Measurements from ENCODE around the gene NFYC. TPM values are rescaled to one million over a fixed set of nuclear protein-coding genes. Genes with fewer than 3 reads are reported as not detected.

NFYC gene
- total RNA-seq, 4 donors from 2014 or later = 30.2 to 45.6 (median 43.2) TPM

- TF ChIP-seq, protein P1, sequence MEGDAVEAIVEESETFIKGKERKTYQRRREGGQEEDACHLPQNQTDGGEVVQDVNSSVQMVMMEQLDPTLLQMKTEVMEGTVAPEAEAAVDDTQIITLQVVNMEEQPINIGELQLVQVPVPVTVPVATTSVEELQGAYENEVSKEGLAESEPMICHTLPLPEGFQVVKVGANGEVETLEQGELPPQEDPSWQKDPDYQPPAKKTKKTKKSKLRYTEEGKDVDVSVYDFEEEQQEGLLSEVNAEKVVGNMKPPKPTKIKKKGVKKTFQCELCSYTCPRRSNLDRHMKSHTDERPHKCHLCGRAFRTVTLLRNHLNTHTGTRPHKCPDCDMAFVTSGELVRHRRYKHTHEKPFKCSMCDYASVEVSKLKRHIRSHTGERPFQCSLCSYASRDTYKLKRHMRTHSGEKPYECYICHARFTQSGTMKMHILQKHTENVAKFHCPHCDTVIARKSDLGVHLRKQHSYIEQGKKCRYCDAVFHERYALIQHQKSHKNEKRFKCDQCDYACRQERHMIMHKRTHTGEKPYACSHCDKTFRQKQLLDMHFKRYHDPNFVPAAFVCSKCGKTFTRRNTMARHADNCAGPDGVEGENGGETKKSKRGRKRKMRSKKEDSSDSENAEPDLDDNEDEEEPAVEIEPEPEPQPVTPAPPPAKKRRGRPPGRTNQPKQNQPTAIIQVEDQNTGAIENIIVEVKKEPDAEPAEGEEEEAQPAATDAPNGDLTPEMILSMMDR (IDR thresholded peaks at IDR 0.05; ENCODE audit: low read depth) = no peak
Observed at GRCh38 chr1:40736085-40736531, 44.6 kb downstream of the NFYC start.

DNA sequence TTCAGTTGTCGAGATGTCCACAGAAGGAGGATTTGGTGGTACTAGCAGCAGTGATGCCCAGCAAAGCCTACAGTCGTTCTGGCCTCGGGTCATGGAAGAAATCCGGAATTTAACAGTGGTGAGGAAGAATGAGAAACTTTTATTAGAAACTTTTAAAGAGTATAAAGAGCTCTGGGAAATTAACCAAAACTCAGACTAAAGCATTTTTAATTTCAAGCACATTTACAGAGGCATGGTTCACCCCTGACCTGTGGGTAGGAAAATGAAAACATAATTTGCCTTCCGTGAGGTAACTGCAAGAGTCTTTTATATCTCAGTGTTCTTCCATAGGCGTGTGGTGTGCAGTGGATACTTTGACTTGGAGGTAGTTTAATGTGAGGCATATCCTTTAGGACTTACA, 47.3 kb downstream of the NFYC start:
- TF ChIP-seq, protein P1 (IDR thresholded peaks at IDR 0.05; ENCODE audit: low read depth) = no peak

DNA sequence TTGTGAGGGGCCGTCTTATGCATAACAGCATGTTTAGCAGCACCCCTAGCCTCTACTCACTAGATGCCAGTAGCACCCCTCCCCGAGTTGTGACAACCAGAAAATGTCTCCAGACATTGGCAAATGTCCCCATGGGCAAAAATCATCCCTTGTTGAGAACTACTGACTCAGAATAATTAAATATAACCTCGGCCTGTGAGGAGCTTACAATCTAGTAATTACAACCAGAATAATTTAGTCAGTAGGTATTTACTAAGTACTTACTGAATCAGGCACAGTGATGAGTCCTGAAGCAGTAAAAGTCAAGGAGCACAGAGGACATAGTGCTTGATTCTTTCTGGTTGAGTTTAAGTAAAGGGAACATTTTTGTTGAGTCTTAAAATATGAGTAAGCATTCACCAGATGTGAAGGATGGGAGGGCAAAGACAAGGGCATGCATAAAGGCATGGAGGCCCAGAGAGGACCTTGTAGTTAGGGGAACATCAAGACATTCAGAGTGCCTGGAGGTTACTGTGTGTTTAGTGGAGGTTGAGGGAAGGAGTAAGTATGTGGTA, 48.0 kb downstream of the NFYC start:
- TF ChIP-seq, protein P1 (IDR thresholded peaks at IDR 0.05; ENCODE audit: low read depth) = no peak

DNA sequence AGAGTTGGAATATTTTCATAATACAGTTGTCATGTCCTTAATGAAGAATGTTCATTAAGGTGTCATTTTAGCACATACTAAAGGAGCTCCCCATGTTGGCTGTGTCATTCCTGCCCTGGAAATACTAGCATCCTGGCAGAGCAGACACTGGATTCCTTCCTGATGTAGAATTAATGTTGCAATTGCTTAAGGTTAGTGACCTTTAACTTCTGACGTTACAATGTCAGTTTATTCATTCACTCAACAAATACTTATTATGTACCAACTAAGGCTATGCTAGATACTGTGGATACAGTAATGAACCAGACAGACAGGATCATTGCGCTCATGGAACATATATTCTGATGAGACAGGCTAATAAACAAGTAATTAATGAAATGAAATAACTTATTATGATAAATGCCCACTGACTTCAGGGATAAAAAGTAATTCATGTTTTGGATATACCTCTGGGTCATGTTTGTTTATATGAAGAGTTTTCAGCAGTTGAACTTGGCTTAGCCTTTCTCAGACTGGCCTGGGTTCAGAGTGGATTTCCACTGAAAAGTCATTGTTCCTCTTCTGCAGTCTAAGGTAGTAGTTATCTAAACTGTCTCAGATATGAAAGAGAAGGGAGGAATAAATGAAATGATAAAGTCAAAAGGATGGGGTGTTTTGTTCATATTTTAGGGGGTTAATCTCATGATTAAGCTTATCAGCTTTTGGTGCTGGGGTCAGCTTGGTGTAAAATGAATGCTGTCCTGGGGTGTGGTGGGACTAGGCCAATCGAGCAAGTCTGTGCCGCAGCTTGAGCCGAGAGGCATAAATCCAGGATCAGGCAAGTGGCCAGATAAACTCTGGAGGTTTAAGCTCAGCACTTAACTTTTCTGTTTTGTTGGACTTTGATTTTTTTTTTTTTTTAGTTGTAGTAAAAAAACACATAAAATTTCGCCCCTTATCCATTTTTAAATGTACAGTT, 48.8 kb downstream of the NFYC start:
- TF ChIP-seq, protein P1 (IDR thresholded peaks at IDR 0.05; ENCODE audit: low read depth) = no peak

GRCh38 chr1:40740997-40741736, 49.7 kb downstream of the NFYC start:
- TF ChIP-seq, protein P1 (IDR thresholded peaks at IDR 0.05; ENCODE audit: low read depth) = no peak

DNA sequence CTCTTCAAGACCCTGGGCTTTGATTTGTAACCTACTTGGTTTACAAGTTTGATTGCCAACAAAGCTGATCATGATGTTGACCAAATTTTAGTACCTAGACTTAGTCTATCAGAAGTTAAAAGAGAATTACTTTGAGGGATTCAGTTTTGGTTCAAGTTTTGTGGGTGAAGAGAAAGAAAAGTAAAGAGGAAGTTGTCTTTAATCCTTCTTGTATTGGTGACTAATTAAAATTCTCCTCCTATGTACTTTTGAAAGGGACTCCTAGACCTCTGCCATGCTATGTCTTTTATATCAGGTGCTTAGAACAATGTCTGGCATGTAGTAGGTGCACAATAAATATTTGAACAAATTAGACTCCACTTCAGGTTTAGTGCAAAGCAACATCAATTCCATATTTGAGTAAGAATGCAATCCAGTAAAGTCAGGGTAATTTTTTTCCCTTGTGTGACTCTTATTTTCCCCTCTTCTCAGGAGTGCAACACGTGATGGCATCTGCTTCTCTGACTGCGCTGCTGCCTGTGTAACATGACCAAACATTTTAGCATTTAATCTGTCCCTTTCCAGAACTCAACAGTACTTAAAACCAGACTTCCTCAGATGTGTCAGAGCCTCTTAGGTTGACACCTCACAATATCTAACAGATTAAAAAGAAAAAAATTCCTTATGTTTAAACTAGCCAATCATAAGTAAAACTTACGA, 51.0 kb downstream of the NFYC start:
- TF ChIP-seq, protein P1 (IDR thresholded peaks at IDR 0.05; ENCODE audit: low read depth) = no peak

All from subcutaneous adipose tissue (tissue), 4 donors.